GM18870 (cell line): ENCODE measurements around the gene GSTM1.
"Not testable (repeated sequence)": the region's sequence is repeated elsewhere in the genome, so short reads cannot be mapped to it uniquely, and the experiment has no call there.

Source experiments
- ATAC-seq: cut with Tn5 transposase; IDR thresholded peaks from one replicate; pipeline ENCODE4 v1.9.1; 2021; ENCODE audit warnings: moderate library complexity; ENCODE audit not compliant: unreplicated experiment

GSTM1 gene

GRCh38 chr1:109659997-109660690, 27.5 kb upstream of the GSTM1 start:
- ATAC-seq = no peak

- ATAC-seq = not testable (repeated sequence)
These were observed 27.0 kb upstream of the GSTM1 start for GRCh38 chr1:109660691-109661026.

- no peak for ATAC-seq
These were observed 26.2 kb upstream of the GSTM1 start for GRCh38 chr1:109661391-109661790.

- no peak for ATAC-seq
These were observed 22.9 kb upstream of the GSTM1 start for GRCh38 chr1:109664671-109665070.

GRCh38 chr1:109667452-109668122, 20.0 kb upstream of the GSTM1 start, which contains the start of gene GSTM2:
Gene GSTM2 (plus strand): TSS chr1:109668057. CDS start chr1:109668116, 59 bp downstream.
- no peak for ATAC-seq

- ATAC-seq = no peak
These were observed 19.4 kb upstream of the GSTM1 start for GRCh38 chr1:109668123-109668775.

GRCh38 chr1:109669246-109669948, 18.2 kb upstream of the GSTM1 start:
- no peak for ATAC-seq

GRCh38 chr1:109669949-109670302, 17.7 kb upstream of the GSTM1 start:
- ATAC-seq = not testable (repeated sequence)

GRCh38 chr1:109671067-109671466, 16.6 kb upstream of the GSTM1 start:
- ATAC-seq = no peak

- ATAC-seq = not testable (repeated sequence)
These were observed 13.8 kb upstream of the GSTM1 start for GRCh38 chr1:109673861-109674260.

GRCh38 chr1:109676683-109677381, 10.8 kb upstream of the GSTM1 start:
- not testable (repeated sequence) for ATAC-seq

- no peak for ATAC-seq
These were observed 10.2 kb upstream of the GSTM1 start for GRCh38 chr1:109677459-109677858.

- not testable (repeated sequence) for ATAC-seq
These were observed 9.0 kb upstream of the GSTM1 start for GRCh38 chr1:109678637-109679036.

- not testable (repeated sequence) for ATAC-seq
These were observed 2.8 kb upstream of the GSTM1 start for GRCh38 chr1:109684777-109685176.

GRCh38 chr1:109685399-109685798, 2.2 kb upstream of the GSTM1 start:
- ATAC-seq = not testable (repeated sequence)

GRCh38 chr1:109685890-109686289, 1.7 kb upstream of the GSTM1 start:
- not testable (repeated sequence) for ATAC-seq

- not testable (repeated sequence) for ATAC-seq
These were observed 508 bp upstream of the GSTM1 start for GRCh38 chr1:109687109-109687508.

GRCh38 chr1:109689844-109690405, 2.3 kb downstream of the GSTM1 start:
- ATAC-seq = no peak

- no peak for ATAC-seq
These were observed 4.1 kb downstream of the GSTM1 start for GRCh38 chr1:109691759-109692158.

GRCh38 chr1:109694400-109694799, 6.8 kb downstream of the GSTM1 start:
- not testable (repeated sequence) for ATAC-seq
